Chondrocyte (in vitro differentiated cells): ENCODE results near the gene C13orf46. TPM values are rescaled to one million over a fixed set of nuclear protein-coding genes. Genes with fewer than 3 reads are reported as not detected.

Source experiments
- DNase-seq: peaks from one replicate; pipeline ENCODE4 v3.0.0; 2021; ENCODE audit warnings: mixed read lengths, low spot score
- H3K27ac Mint-ChIP-seq: one replicate; pipeline ENCODE4 v1.8.0; 2021; ENCODE audit warnings: mild to moderate bottlenecking, moderate library complexity, mixed read lengths; ENCODE audit not compliant: unreplicated experiment
- H3K27me3 Mint-ChIP-seq: 2 replicates; pipeline ENCODE4 v1.8.0; 2021; ENCODE audit warnings: low read depth, mixed read lengths
- H3K36me3 Mint-ChIP-seq: 2 replicates; pipeline ENCODE4 v1.8.0; 2021; ENCODE audit warnings: low read depth, mixed read lengths
- H3K4me1 Mint-ChIP-seq: 2 replicates; pipeline ENCODE4 v1.8.0; 2021; ENCODE audit warnings: low read depth, mild to moderate bottlenecking, mixed read lengths
- H3K4me3 Mint-ChIP-seq: one replicate; pipeline ENCODE4 v1.8.0; 2021; ENCODE audit warnings: mild to moderate bottlenecking, moderate library complexity, mixed read lengths; ENCODE audit not compliant: unreplicated experiment
- H3K9me3 Mint-ChIP-seq: 2 replicates; pipeline ENCODE4 v1.8.0; 2021; ENCODE audit warnings: low read depth, mixed read lengths
- total RNA-seq: library from RNA; stranded (reverse); gene quantifications from 3 replicates; pipeline ENCODE4 v1.2.1, GENCODE V29; 2021
- TF ChIP-seq, protein P1 (sequence below): fragments of 200-600 bp; sonication (generic); IDR thresholded peaks from 2 replicates; pipeline ENCODE4 v1.5.0; 2021; ENCODE audit warnings: antibody characterized with exemption, mild to moderate bottlenecking, moderate library complexity

Gene C13orf46
- total RNA-seq, 1 donor from 2014 or later: 2.2 TPM

- TF ChIP-seq, protein P1, sequence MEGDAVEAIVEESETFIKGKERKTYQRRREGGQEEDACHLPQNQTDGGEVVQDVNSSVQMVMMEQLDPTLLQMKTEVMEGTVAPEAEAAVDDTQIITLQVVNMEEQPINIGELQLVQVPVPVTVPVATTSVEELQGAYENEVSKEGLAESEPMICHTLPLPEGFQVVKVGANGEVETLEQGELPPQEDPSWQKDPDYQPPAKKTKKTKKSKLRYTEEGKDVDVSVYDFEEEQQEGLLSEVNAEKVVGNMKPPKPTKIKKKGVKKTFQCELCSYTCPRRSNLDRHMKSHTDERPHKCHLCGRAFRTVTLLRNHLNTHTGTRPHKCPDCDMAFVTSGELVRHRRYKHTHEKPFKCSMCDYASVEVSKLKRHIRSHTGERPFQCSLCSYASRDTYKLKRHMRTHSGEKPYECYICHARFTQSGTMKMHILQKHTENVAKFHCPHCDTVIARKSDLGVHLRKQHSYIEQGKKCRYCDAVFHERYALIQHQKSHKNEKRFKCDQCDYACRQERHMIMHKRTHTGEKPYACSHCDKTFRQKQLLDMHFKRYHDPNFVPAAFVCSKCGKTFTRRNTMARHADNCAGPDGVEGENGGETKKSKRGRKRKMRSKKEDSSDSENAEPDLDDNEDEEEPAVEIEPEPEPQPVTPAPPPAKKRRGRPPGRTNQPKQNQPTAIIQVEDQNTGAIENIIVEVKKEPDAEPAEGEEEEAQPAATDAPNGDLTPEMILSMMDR: no peak
Measured at GRCh38 chr13:114013336-114013735, 39.5 kb upstream of the C13orf46 start.

GRCh38 chr13:114012921-114013320, 39.0 kb upstream of the C13orf46 start:
- DNase-seq: no peak
- H3K27me3 Mint-ChIP-seq: no peaks in the 10 kb centered on the region
- TF ChIP-seq, protein P1: no peak
- H3K36me3 Mint-ChIP-seq: peaks cover 19% of the 10 kb centered on the region
- H3K9me3 Mint-ChIP-seq: no peaks in the 10 kb centered on the region
- H3K4me3 Mint-ChIP-seq: no peak overlapping the region
- no peak overlapping the region for H3K27ac Mint-ChIP-seq
- no peaks in the 10 kb centered on the region for H3K4me1 Mint-ChIP-seq

More at GRCh38 chr13:114013336-114013735, 39.5 kb upstream of the C13orf46 start:
- Mint-ChIP-seq H3K4me1 (no peaks in the 10 kb centered on the region), H3K36me3 (peaks cover 19% of the 10 kb centered on the region), H3K27me3 (no peaks in the 10 kb centered on the region), H3K4me3 (no peak overlapping the region), H3K27ac (no peak overlapping the region), H3K9me3 (no peaks in the 10 kb centered on the region)
- DNase-seq: no peak

DNA sequence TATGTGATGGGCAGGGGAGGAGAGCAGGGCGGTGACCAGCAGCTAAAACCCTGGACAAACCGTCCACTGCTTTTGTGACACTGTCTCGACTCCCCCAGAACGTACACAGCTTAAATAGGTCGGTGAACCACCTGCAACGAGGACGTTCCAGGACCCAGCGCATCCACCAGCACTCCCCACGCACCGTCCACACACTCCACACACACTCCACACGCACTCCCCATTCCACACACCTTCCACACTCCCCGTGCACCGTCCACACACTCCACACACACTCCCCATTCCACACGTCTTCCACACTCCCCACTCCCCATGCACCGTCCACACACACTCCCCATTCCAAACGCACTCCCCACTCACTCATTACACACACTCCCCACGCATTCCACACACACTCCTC, 38.3 kb upstream of the C13orf46 start:
- no peak for DNase-seq
- Mint-ChIP-seq H3K27ac (no peak overlapping the region), H3K4me3 (no peak overlapping the region)

DNA sequence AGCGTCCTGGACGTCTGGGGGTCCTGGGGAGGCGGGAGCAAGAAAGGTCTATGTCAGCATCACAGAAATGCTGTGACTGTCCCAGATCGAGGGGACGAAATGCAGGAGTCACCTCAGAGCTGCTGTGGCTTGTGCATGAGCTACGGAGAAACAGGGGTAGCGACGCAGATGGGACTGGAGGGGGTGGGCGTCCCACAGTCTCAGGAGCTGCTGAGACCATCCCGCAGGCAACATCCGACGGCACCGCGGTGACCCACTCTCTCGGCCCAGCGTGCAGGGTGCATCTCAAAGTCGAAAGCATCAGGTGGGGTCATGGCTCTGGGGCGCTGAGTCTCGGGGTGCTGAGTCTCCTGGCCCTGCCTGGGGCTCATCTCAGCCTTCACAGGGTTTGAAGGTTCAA, 37.4 kb upstream of the C13orf46 start:
- no peaks in the 10 kb centered on the region for H3K9me3 Mint-ChIP-seq
- TF ChIP-seq, protein P1: no peak
- no peak overlapping the region for H3K4me3 Mint-ChIP-seq
- peaks cover 16% of the 10 kb centered on the region for H3K36me3 Mint-ChIP-seq
- DNase-seq: peak; percentile 66
- H3K27me3 Mint-ChIP-seq: no peaks in the 10 kb centered on the region
- H3K27ac Mint-ChIP-seq: no peak overlapping the region
- H3K4me1 Mint-ChIP-seq: no peaks in the 10 kb centered on the region

More for the DNA sequence above, 38.3 kb upstream of the C13orf46 start:
- Mint-ChIP-seq H3K36me3 (peaks cover 20% of the 10 kb centered on the region), H3K27me3 (no peaks in the 10 kb centered on the region), H3K9me3 (no peaks in the 10 kb centered on the region), H3K4me1 (no peaks in the 10 kb centered on the region)
- TF ChIP-seq, protein P1: no peak

DNA sequence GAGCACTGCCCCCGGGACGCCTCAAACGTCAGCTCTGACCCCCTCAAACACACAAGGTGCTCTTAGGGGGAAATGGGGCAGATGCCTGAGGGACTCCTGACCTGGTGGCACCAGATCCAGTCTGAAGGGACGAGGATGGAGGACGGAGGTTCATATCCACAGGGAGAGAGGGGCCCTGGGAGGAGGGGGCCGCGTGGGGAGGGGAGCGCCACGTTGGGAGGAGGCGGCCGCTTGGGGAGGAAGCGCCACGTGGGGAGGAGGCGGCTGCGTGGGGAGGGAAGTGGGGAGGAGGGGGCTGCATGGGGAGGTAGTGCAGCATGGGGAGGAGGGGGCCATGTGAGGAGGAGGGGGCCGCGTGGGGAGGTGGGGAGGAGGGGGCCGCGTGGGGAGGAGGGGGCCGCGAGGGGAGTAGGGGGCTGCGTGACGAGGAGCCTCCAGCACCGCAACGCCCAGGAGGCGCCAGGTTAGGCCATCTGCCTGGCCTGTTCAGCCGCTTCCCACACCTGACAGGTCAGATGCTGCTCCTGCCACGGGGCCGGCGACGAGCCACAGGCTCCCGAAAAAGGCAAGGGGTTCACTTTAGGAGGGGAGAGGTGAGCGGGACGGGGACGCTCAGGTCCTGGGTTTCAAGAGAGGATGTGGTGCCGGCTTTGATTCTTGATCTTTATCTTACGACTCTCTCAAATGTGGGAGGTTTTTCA, 36.7 kb upstream of the C13orf46 start:
- Mint-ChIP-seq H3K36me3 (peaks cover 12% of the 10 kb centered on the region), H3K4me1 (no peaks in the 10 kb centered on the region), H3K9me3 (no peaks in the 10 kb centered on the region), H3K27me3 (no peaks in the 10 kb centered on the region), H3K4me3 (no peak overlapping the region), H3K27ac (no peak overlapping the region)
- TF ChIP-seq, protein P1: no peak
- peak; percentile 67 for DNase-seq
